Smooth muscle cell of the coronary artery (primary cell): ENCODE data around the gene FADD. TPM values are rescaled to one million over a fixed set of nuclear protein-coding genes. Genes with fewer than 3 reads are reported as not detected.

ENCODE experiments used
- total RNA-seq: library from RNA; depleted of rRNA; stranded (reverse); fragments of >200 nt; gene quantifications from 2 replicates; pipeline ENCODE4 v1.2.3, GENCODE V29; 2014; ENCODE audit warnings: low replicate concordance

Gene FADD
- 24.0 and 42.6 TPM in 2 replicates for total RNA-seq

GRCh38 chr11:70202920-70203750 lies at the start of gene FADD:
TSS of gene FADD (plus strand) at chr11:70203296. CDS start at chr11:70203460, 164 bp downstream.

Other genes starting within 250 kb of the FADD start
- 0.23 and 5.3 TPM in 2 replicates for gene ANO1, start 125.0 kb upstream of the FADD start, total RNA-seq
- 32.0 and 52.5 TPM in 2 replicates for gene PPFIA1, start 67.4 kb downstream of the FADD start, total RNA-seq
- gene CTTN, start 195.2 kb downstream of the FADD start, total RNA-seq = 352 and 521 TPM in 2 replicates